Limb (tissue), 2 donors: ENCODE data around the gene TMEM167B.
A peak's percentile ranks its signal among the peaks of the same experiment; 100 is the strongest.
"Not testable (repeated sequence)": the region's sequence is repeated elsewhere in the genome, so short reads cannot be mapped to it uniquely, and the experiment has no call there.

Experiments
- DNase-seq, 2 donors: peaks; one replicate each; pipeline ENCODE4 v3.0.0-alpha.2; 2016; ENCODE audit errors: extremely low spot score in 2 of 2

TMEM167B gene

DNA sequence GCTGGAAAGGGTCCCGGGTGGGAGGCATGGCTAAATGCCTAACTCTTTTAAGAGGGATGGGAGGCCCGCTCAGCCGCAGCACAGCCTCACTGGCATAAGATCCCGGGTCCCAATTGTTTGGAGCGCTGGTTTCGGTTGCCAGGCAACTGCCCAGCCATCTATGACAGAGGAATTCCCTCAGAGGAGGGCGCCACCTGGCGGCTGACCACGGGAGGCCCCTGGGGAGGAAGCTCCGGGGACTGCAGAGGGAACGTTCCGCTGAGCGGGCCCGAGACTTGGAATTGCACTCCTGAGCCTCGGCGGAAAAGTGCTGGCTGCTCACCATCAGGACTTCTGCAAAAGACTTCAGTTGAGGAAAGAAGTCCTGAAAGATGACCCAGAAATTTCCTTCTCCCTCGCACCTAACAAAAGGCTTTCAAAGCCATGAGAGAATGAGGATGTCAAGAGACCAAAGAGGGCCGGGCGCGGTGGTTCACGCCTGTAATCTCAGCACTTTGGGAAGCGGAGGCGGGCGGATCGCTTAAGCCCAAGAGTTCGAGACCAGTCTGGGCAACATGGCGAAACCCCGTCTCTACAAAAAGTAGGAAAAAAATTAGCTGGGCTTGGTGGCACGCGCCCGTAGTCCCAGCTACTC is 22.2 kb downstream of the TMEM167B start:
- DNase-seq, result peak; percentile 78 to 95

GRCh38 chr1:109113590-109114341 is 23.2 kb downstream of the TMEM167B start, which contains the start of gene ELAPOR1:
Gene ELAPOR1 (plus strand): TSS chr1:109114115. CDS start chr1:109114184, 69 bp downstream.
- peak in 1 of 2 donors; percentile 75 for DNase-seq

DNA sequence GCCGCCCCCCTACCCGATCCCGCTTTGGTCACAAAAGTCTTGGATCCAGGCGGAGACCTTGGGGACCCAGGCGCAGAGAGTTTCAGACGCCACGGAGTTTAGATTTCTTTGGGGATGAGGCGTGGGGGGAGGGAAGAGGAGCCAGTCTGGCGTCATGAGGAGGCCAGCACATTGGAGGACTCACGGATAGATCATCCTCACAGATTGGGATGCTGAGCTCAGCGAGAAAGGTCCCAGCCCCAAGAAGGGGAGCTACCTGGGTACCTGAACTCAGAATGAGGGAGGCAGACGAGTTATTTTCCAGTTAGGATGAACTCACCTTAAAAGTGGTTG is 23.7 kb downstream of the TMEM167B start:
- no peak for DNase-seq

- no peak for DNase-seq
These were observed 25.1 kb downstream of the TMEM167B start for GRCh38 chr1:109115685-109116084.

GRCh38 chr1:109116286-109116685 is 25.7 kb downstream of the TMEM167B start:
- no peak for DNase-seq

GRCh38 chr1:109118089-109118488 is 27.5 kb downstream of the TMEM167B start:
- no peak for DNase-seq

DNA sequence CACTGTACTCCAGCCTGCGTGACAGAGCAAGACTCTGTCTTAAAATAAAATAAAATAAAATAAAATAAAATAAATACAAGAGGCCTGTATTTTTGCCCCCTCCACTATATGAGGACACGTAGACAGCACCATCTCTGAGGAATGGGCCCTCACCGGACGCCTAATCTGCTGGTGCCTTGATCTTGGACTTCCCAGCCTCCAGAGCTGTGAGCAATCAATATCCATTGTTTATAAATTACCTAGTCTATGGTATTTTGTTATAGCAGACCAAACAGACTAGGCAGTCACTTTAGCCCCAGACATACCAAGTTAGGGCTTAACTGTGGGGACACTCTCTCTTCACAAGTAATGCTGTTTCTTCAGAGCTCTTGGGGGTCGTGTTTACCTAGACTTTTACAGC is 29.8 kb downstream of the TMEM167B start:
- no peak for DNase-seq

- no peak for DNase-seq
These were observed 40.5 kb downstream of the TMEM167B start for GRCh38 chr1:109131059-109131458.

DNA sequence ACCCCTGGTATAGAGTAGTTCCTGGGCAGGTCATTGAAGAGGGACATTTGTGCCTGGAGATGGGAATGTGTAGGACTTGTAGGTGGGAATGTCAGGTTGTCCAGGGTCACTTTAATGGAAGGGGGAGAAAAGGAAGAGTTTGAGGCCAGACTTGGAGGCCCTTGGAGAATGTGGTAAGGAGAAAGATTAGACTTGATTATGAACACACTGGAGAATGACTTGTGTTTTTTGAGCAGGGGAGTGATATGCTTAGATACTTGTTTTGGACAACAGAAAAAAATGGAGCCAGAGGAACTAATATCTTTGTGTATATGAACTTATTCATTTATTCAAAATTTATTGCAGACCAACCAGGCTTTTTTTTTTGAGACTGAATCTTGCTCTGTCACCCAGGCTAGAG is 41.2 kb downstream of the TMEM167B start:
- DNase-seq, result no peak

- DNase-seq, result no peak
These were observed 42.6 kb downstream of the TMEM167B start for GRCh38 chr1:109133002-109133706.

GRCh38 chr1:109133815-109134214 is 43.3 kb downstream of the TMEM167B start:
- no peak for DNase-seq

GRCh38 chr1:109134423-109134822 is 43.9 kb downstream of the TMEM167B start:
- no peak for DNase-seq

- DNase-seq, result no peak
These were observed 45.4 kb downstream of the TMEM167B start for GRCh38 chr1:109135940-109136339.

DNA sequence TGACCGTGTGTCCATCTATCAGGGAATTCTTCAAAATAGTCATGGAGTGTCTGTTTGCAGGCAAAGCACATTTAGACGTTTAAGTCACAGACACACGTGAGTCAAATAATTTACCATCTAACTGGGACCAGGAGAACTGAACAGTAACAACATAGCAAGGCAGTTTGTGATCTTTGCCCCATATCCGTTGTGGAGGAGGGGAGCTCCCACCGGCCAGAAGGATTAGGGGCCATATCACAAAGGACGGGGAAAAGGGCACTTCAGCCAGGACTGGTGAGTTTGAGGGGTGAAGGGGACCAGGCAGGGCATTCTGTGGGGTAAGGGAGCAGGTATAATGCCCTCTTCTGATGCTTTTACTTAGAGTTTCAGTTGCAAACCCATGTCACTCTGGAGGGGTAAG is 46.2 kb downstream of the TMEM167B start:
- DNase-seq, result no peak

- DNase-seq, result no peak
These were observed 47.4 kb downstream of the TMEM167B start for GRCh38 chr1:109137958-109138357.

DNA sequence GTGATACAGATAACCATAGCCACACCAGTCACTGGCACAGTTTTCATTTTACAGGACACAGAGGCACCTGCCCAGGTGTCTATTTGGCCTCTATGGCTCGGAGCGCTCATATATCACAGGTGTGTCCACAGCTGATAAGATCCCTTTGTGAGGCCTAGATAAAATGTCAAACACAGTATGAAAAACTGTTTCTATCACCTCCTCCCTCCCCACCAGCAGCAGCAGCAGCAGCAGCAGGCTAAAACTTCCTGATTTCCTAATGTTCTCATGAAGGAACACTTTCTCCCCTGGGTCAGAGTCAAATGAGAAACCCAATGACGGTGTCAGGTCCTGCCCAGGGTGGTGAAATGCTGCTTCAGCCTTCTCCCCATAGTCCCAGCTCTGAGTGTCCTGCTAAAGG is 47.8 kb downstream of the TMEM167B start:
- no peak for DNase-seq

GRCh38 chr1:109140392-109140791 is 49.8 kb downstream of the TMEM167B start:
- DNase-seq, result no peak

DNA sequence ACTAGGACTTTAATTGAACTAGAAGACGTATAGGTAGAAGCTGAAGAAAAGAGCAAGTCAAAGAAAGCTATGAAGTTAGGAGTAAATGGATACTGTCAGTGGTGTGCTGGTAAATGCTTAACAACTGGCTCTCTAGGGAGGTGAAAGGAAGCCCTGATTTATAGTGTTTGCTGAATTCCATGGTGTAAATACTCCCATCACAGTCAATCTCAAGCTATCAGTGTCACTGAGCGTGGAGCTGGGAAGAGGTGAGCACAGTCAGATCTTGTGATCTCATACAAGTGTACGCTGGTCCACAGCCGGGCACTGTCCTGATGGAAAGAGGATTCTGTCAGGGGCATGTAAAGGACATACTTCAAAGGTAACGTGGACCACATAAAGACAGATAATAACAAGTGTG is 51.7 kb downstream of the TMEM167B start:
- no peak for DNase-seq

- not testable (repeated sequence) for DNase-seq
These were observed 52.2 kb downstream of the TMEM167B start for GRCh38 chr1:109142725-109143124.
